Body of pancreas (tissue), 4 donors: ENCODE data around the gene PPP2R2B.

ENCODE experiments used
- CTCF ChIP-seq, 7 experiments: fragments of 450-650 bp in 4 of 7; fragments of 200-600 bp in 3 of 7; sonication (generic) in 3 of 7; IDR thresholded peaks; one replicate each; pipeline ENCODE4 v1.5.1; 2016 to 2019; ENCODE audit warnings: antibody characterized with exemption in 7 of 7
- POLR2A ChIP-seq, 3 donors: fragments of 450-650 bp; IDR thresholded peaks; one replicate each; pipeline ENCODE4 v1.6.1; 2016; ENCODE audit warnings: antibody characterized with exemption in 3 of 3, mild to moderate bottlenecking in 2 of 3

GRCh38 chr5:146799671-146800070 lies 78.9 kb downstream of the PPP2R2B start:
- TF ChIP-seq CTCF (IDR thresholded peaks at IDR 0.05) (no peak), POLR2A (IDR thresholded peaks at IDR 0.05) (no peak)
